ENCODE measurements around the gene TDRD1.

GRCh38 chr10:114266521-114266920 is 87.4 kb downstream of the TDRD1 start:
- TF ChIP-seq CTCF (IDR thresholded peaks at IDR 0.05) (no peak), POLR2A (IDR thresholded peaks at IDR 0.05) (no peak), POLR2AphosphoS5 (IDR thresholded peaks at IDR 0.05; ENCODE audit: insufficient read depth in 1 of 2, low read depth in 1 of 2) (peak in 1 of 2 donors; percentile 26)

Measured in vagina (tissue), 2 donors.